NCI-H2196 treated with DMSO at 0.1 percent for 48 hours (cell line): ENCODE results near the gene MRPL19.
A peak's percentile ranks its signal among the peaks of the same experiment; 100 is the strongest.

ENCODE experiments used
- DNase-seq: peaks from one replicate; lab custom pipeline; 2025; ENCODE audit not compliant: unreplicated experiment; lab: John Stamatoyannopoulos, UW

Gene MRPL19

GRCh38 chr2:75646583-75647425 lies at the start of gene MRPL19:
Gene MRPL19 (plus strand): TSS chr2:75646783. CDS start chr2:75646808, 25 bp downstream.
- DNase-seq: peak; percentile 44

- DNase-seq: no peak
Measured at GRCh38 chr2:75596784-75597183, 49.8 kb upstream of the MRPL19 start.

GRCh38 chr2:75597949-75598348 lies 48.6 kb upstream of the MRPL19 start:
- no peak for DNase-seq

- no peak for DNase-seq
Measured at GRCh38 chr2:75598589-75599155, 47.9 kb upstream of the MRPL19 start.

- DNase-seq: no peak
Measured at GRCh38 chr2:75600461-75601011, 46.0 kb upstream of the MRPL19 start.

GRCh38 chr2:75602724-75603342 lies 43.8 kb upstream of the MRPL19 start:
- DNase-seq: no peak

- DNase-seq: no peak
Measured at GRCh38 chr2:75603477-75603876, 43.1 kb upstream of the MRPL19 start.

GRCh38 chr2:75604484-75604883 lies 42.1 kb upstream of the MRPL19 start:
- DNase-seq: no peak

GRCh38 chr2:75605770-75606529 lies 40.6 kb upstream of the MRPL19 start:
- DNase-seq: no peak

GRCh38 chr2:75606761-75607399 lies 39.7 kb upstream of the MRPL19 start:
- DNase-seq: no peak

- DNase-seq: no peak
Measured at GRCh38 chr2:75607400-75607798, 39.2 kb upstream of the MRPL19 start.

- DNase-seq: no peak
Measured at GRCh38 chr2:75607988-75608683, 38.4 kb upstream of the MRPL19 start.

- peak; percentile 24 for DNase-seq
Measured at GRCh38 chr2:75608684-75609333, 37.8 kb upstream of the MRPL19 start.

- no peak for DNase-seq
Measured at GRCh38 chr2:75609334-75609689, 37.3 kb upstream of the MRPL19 start.

- no peak for DNase-seq
Measured at GRCh38 chr2:75609937-75610508, 36.6 kb upstream of the MRPL19 start.

GRCh38 chr2:75610671-75611070 lies 35.9 kb upstream of the MRPL19 start:
- DNase-seq: no peak

- DNase-seq: no peak
Measured at GRCh38 chr2:75612108-75612861, 34.3 kb upstream of the MRPL19 start.

GRCh38 chr2:75612862-75613243 lies 33.7 kb upstream of the MRPL19 start:
- no peak for DNase-seq
